ENCODE measurements around the gene TMEM8B.

Gene TMEM8B, protein sequence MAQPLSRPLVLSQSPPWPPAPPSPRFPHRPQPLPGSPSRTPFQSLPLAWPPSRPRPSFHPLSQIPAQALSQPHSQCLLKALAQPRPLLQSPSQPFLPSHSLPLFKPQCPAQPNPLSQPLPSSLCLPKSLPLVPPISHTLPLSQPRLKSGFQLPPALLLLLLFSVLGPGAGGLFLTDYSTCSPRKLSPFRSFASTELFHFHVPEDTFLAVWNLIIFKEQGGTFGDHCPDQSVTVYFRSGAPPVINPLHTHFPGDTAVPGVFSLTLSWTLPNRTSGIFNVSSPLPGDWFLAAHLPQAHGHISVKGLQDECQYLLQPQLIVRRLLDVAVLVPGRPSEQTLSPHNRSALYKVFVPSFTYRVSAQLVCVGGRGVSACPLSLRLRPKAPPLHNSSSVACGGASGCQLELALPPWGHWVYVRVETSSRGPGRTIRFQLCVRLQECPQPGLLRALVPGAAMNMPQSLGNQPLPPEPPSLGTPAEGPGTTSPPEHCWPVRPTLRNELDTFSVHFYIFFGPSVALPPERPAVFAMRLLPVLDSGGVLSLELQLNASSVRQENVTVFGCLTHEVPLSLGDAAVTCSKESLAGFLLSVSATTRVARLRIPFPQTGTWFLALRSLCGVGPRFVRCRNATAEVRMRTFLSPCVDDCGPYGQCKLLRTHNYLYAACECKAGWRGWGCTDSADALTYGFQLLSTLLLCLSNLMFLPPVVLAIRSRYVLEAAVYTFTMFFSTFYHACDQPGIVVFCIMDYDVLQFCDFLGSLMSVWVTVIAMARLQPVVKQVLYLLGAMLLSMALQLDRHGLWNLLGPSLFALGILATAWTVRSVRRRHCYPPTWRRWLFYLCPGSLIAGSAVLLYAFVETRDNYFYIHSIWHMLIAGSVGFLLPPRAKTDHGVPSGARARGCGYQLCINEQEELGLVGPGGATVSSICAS

DNA sequence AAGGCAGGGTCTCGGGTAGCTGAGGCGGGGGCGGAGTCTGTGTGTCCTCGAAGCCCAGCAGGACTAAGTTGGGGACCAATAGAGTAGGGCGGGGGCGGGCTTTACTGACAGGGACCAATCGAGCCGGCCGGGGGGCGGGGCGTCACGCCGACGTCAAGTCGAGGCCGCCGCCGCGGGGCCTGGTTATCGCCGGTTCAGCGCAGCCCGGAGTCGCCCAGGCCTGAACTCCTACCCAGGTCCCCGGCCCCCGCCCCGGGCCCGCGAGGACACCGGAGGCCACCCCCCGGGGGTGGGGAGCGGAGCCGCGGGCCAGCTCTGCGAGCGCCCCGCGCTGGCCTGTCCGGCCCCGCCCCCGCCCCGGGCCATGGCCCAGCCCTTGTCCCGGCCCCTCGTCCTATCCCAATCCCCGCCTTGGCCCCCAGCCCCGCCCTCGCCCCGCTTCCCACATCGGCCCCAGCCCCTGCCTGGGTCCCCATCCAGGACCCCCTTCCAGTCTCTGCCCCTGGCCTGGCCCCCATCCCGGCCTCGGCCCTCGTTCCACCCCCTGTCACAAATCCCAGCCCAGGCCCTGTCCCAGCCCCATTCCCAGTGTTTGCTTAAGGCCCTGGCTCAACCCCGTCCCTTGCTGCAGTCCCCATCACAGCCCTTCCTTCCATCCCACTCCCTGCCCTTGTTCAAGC, at the start of gene TMEM8B:
Gene TMEM8B (plus strand): TSS at position 145 of the 680 bp plus-strand sequence. CDS start 220 bp downstream, at position 365.
- peak; percentile 79 for DNase-seq (ENCODE audit: low spot score)

DNA sequence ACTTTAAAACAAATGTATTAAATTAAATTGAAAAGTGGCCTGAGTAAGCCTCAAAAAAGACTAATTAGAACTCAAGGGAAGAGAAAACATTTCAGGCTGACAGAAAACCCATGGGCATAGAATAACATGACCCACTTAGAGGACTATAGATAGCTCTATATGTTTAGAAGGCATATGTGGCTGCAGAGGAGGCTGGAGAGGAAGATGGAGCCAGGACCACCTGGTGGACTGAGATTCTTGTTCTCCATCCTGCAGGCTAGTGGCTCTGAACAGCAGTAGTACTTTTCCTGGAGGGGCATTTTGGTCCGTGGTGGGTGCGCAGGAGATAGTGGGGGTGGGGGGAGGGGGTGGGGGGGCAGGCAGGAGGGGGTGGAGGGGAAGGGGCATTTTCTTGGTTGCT, 48.0 kb upstream of the TMEM8B start:
- no peak for DNase-seq (ENCODE audit: low spot score)

DNA sequence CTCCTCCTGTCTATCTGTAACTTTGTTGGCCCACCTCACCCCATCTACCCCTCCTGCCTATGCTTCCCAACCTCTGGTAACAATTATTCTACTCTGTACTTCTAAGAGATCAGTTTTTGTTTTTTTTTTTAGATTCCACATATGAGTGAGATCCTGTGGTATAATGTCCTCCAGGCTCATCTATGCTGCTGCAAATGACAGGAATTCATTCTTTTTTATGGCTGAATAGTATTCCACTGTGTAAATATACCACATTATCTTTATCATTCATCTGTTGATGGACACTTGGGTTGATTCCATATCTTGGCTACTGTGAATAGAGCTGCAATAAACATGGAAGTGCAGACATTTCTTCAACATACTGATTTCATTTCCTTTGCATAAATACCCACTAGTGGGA, 45.6 kb upstream of the TMEM8B start:
- no peak for DNase-seq (ENCODE audit: low spot score)

DNA sequence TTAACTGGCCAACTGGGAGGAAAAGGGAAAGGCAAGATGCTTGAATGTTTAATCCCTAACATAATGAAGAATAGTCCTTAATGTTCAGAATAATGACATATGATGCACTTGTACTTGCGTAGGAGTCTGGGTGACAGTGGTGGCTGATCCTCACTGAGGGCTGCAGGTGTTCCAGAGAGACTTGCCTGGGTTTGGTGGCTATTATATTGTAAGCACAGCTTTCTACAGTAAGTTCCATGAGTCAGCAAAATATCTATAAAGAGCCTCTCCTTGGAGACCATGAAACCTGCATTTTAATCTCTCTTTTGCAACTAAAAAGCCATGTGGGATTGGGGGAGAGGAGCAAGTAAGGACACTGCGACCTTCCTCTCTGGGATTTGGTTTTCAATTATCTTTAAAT, 39.5 kb upstream of the TMEM8B start:
- no peak for DNase-seq (ENCODE audit: low spot score)

DNA sequence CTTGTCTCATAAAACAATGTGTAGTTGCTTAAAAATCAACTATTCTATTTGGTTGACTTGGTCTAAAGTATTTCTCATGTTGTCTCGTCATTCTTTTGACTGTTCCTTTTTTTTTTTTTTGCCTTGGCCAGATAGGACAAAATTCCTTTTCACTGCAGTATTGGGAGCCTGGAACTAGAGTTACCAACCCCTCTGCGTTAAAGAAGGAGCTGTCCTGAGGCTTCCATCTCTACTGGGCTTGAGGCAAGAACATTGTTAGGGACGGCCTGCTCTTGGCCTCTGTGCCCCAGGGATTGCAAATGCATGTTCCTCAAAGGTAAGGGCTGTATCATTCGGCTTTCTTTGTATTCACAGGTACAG, 39.0 kb upstream of the TMEM8B start:
- DNase-seq (ENCODE audit: low spot score) = no peak

DNA sequence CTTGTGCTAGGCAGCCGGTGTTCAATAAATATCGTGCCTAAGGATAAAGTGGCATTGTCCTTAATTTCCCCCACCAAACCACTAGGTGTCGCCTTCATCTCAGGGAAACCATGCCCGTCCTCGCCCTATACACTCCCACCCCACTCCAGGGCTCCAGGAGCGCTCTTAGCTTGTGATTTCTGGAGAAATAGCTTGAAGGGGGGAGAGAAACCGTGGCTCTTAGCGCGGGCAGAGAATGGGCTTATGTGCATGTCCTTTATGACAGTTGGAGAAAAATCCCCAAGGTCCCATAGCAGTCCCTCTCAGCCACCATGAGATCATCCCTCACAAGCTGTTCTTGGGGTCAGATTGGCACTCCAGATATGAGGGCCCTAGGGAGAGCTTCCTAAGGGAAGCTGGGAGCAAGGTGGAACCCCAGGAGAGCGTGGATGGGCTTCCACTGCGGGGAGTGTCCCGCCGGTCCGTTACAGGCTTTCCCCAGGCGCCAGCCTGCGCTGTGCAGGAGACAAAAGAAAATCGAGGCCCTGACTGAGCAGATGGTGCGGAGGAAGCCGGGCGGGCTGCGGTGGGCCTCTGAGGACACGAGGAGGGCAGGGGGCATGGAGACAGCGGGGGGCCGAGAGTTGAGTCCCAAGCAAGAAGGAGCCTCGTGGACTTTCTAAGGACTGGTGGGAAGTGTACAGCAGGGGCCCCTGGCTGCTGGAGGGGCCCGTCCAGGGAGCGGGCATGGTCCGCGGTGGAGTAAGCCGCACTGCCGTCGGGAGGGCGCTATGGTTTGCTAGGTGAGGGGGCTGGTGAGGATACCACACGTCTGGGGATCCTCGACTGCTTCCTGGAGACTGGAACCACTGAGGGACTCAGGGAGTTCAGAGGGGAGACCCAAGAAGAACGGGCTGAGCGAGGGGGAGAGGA, 38.4 kb upstream of the TMEM8B start:
- DNase-seq (ENCODE audit: low spot score) = peak; percentile 79

DNA sequence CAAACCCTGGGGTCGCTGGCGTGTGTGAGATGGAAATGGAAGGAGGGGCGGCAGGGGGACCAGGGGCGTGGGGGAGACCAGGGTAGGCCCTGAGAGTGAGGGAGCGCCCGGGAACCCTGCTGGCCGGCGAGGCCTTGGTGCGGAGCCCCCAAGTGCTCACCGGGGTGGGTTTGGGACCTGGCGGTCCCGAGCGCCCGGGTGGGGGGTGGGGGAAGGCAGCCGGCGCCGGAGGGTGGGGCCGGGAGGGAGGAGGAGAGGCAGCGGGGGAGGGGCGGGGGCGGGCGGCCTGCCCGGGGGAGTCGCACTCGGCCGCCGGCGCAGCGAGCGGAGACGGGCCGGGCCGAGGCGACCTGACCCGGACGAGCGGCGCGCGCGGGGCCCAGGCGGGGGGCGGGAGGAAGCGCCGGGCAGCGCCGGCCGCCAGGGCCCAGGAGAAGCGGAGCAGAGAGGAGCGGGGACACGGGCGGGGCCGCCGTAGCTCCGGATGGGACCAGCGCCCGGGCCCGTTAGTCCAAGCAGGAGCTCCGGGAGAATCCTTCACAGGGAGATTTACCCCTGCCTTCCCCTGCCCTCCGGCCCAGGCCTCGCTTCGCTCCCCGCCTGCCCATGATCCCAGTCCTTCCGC, 37.6 kb upstream of the TMEM8B start, which contains the start of gene NPR2:
Gene NPR2 (plus strand): TSS at position 295 of the 625 bp plus-strand sequence. CDS start 818 bp downstream, outside the sequence.
- DNase-seq (ENCODE audit: low spot score) = no peak

DNA sequence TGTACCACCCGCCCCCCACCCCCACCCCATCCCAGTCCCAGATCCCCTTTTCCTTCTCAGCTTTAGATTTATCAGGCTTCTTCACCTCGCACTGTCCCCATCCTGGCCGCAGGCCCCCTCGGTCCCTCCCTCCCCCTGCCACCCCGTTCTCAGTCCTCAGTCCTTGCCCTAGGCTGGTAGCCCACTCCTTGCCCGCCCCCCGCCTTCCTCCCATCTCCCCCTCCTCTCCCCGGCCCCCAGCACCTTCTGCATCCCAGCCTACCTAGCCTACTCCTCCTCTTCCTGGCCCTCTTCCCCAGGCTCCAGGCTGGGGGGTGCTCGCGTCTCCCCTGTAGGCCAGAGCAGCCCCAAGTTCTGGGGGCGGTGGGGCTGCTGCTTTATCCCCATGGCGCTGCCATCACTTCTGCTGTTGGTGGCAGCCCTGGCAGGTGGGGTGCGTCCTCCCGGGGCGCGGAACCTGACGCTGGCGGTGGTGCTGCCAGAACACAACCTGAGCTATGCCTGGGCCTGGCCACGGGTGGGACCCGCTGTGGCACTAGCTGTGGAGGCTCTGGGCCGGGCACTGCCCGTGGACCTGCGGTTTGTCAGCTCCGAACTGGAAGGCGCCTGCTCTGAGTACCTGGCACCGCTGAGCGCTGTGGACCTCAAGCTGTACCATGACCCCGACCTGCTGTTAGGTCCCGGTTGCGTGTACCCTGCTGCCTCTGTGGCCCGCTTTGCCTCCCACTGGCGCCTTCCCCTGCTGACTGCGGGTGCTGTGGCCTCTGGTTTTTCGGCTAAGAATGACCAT, 36.8 kb upstream of the TMEM8B start:
- DNase-seq (ENCODE audit: low spot score) = no peak

DNA sequence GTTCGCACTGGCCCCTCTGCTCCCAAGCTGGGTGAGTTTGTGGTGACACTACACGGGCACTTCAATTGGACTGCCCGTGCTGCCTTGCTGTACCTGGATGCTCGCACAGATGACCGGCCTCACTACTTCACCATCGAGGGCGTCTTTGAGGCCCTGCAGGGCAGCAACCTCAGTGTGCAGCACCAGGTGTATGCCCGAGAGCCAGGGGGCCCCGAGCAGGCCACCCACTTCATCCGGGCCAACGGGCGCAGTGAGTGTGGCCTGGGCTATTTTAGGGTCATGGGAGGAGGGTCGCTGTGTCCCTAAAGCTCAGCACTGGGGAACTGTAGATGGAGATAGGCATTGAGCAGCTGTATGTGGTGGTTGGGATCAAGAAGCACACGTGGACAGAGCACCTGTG, 36.2 kb upstream of the TMEM8B start:
- DNase-seq (ENCODE audit: low spot score) = no peak

DNA sequence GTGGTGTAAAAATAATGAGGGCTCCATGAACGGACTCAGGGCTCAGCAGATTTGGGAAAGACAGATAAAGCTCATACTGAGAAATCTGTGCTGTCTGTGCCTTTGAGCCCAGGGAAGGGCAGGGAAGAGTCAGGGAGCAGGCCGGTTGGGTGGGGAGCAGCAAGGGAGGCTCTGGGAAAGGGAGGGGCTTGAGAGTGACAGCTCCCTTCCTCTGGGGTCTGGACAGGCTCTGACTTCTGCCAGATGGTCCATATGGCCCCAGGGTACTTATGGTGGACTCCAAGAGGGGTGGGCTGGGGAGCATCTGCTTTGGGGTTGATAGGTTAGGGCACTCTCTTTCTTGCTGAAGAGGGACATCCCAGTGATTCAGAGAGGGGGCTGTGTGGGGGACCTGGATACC, 35.6 kb upstream of the TMEM8B start:
- DNase-seq (ENCODE audit: low spot score) = no peak

DNA sequence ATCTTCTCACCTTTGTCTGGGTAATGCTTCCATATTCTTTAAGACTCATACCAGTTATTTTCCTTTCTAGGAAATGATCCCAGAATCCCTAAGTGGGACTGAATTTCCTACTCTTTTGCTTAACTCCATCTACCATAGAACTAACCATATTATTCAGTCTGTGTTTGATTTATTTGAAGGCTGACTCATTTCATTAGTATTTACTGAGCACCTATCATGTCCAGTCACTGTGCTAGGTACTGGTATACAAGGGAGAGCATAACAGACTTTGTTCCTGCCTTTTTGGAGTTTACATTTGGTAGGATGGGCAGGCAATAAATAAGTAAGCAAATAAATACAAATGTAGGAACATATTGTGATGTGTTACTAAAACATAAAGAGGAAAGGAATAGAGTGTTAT, 33.3 kb upstream of the TMEM8B start:
- DNase-seq (ENCODE audit: low spot score) = peak; percentile 60

DNA sequence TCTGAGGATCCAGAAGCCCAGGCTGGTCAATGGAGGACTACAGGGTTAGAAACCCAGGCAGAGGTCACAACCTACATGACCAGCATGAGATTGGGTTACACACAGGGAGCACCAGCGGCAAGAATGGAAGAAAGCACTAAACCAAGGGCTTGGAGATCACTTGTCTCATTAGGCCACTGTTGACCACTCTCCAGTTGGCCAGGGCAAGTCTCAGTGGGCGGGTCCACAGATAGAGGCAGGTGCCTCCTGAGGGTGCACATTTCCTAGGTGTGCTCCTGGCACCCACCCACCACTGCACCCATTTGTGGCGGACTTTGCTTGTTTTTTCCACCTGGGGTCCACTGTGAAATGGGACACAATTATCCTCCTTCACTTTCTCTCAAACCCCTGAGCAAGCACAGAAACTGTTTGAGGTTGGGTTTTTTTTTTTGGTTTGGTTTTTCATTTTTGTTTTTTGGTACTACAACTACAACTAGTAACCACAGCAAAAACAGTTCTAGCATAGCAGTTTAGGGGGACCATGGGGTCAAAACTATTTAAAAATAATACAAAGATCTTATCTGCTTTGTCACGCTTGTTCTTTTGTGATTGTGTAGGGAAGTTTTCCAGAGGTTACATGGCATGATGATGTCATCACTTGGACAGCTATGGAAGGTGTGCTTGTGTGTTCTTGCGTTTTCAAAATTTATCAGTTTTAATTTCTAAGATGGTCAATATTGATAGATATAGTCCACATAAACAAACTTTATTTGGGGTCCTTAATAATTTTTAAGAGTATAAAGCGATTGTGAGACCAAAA, 31.5 kb upstream of the TMEM8B start:
- DNase-seq (ENCODE audit: low spot score) = no peak

DNA sequence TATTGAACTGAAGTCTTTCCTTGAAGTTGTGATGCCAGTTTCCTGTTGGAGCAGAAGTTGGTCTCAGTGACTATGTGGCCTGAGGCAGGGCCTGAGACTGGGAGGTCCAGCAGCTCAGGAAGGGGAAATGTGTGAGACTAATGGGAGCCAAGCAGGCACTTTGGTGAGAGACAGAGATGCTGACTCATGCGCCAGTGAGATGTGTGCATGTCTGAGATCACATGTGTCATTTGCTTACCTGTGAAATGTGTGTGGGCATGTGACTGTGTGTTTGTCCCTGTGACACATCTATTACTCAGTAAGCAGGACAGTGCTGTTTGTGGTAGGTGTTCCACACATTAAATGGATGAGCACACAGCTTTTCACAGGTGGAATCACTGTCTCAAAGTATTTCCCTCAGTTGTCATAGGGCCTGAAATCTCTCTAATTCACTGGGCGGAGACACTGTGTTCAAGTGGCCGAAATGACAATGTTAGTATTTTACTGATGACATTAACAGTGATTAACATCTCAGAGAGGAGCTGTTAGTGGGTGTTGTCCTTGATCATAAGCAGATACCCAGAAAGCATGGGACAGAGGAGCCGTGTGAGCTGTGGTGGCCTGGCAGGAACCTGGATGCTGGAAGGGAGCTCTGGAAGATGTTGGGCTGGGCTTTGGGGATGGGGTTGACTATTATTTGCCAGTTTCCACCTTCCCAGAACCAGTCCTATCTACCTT, 30.2 kb upstream of the TMEM8B start:
- peak; percentile 98 for DNase-seq (ENCODE audit: low spot score)

DNA sequence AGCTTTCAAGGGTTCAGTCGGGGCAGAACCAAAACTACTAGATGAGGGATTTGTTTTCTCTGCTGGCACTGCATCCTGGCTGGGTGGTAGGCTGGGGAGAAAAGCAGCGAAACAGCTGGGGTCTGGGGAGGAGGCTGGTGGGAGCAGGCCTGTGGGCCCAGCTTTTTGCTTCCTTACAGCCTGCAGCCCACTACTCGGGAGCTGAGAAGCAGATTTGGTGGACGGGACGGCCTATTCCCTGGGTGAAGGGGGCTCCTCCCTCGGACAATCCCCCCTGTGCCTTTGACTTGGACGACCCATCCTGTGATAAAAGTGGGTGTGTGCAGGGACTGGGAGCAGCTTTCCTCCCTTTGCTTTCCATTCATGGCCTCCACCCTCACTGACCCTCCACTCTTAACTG, 28.5 kb upstream of the TMEM8B start:
- no peak for DNase-seq (ENCODE audit: low spot score)

DNA sequence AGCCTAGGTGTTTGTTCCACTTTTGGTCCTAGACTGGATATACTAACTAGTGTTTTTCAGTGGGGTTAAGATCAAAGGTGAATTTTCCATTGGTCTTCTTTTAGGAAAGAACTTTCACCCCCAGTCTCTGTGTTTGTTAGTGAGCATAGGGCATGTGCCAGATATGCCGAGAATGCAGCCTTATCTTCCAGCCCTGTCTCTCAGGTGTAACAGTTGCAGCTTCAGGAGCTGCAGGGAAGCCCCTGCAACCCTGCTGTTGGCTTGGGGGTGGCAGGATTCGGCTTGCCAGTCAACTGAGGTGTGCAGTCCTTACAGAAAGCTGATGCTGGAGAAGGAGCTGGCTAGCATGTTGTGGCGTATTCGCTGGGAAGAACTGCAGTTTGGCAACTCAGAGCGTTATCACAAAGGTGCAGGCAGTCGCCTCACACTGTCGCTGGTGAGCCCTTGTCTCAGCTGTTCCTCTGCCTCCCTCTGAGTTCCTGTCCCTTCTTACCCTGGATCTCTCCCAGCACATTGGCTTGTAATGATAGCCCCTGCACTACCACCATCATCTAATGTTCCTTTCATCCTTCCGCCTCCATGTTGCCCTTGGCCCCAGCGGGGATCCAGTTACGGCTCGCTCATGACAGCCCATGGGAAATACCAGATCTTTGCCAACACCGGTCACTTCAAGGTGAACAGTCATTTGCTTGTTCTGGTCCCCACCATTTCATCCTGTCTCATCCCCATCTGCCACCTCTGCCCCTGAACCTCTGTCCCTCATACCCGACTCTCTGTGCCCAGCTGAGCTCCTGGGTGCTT, 27.5 kb upstream of the TMEM8B start:
- DNase-seq (ENCODE audit: low spot score) = no peak

DNA sequence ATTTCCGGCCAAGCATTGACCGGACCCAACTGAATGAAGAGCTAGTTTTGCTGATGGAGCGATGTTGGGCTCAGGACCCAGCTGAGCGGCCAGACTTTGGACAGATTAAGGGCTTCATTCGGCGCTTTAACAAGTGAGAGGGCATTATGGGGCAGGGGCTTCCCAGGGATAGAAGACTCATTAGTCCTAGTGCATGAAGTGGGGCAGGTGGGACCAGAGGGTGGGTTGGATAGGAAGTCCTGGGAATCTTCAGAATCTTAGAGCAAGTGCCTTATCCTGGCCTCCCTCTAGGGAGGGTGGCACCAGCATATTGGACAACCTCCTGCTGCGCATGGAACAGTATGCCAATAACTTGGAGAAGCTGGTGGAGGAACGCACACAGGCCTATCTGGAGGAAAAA, 22.9 kb upstream of the TMEM8B start:
- DNase-seq (ENCODE audit: low spot score) = no peak

DNA sequence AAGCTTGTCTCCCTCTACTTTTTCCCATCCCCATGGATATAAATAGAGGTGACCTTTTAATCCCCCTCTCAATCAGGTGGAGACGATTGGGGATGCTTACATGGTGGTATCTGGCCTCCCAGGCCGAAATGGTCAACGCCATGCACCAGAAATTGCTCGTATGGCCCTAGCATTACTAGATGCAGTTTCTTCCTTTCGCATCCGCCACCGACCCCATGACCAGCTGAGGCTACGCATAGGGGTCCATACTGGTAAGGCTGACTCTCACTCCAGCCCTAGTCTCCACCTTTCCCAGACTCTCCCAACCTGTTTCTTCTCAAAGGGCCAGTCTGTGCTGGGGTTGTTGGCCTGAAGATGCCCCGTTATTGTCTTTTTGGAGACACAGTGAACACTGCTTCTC, 20.6 kb upstream of the TMEM8B start:
- DNase-seq (ENCODE audit: low spot score) = no peak

DNA sequence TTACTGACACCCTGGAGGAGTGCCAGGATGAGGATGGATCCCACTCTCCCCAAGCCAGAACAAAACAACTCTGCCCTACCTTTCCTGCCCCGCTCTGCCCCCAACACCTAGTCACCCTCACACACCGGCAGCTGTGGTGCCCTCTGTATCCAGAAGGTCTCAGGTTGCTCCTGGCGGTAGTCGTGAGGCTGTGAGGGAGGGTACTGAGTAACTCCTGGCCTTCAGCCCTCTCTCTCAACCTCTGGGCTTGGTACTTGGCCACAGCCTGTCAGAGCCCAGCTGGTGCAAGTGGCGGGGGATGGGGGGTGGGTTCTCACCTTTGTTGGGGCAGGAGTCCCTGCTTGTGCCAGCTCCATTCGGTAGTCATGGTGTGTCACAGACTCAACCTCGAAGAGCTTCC, 18.9 kb upstream of the TMEM8B start:
- DNase-seq (ENCODE audit: low spot score) = no peak
